HepG2 (cell line): ENCODE results near the gene RUVBL1. TPM values are rescaled to one million over a fixed set of nuclear protein-coding genes. Genes with fewer than 3 reads are reported as not detected.

Experiments
- ATAC-seq: fragments of 200-7000 bp; cut with Tn5 transposase; 3 replicates; pipeline ENCODE4 v1.9.1; 2020; ENCODE audit warnings: mild to moderate bottlenecking, moderate library complexity
- BruUV-seq: library from RNA; stranded (reverse); fragments of 400-500 nt; replicated peaks from 2 replicates; lab custom pipeline; 2021; lab: Mats Ljungman, UMichigan
- CTCF ChIA-PET: fragments of 300-600 bp; formaldehyde crosslinking; extraction: SDS; loops from one replicate; lab custom pipeline; 2021; ENCODE audit warnings: low total read pairs, inconsistent platforms, low intra/inter-chr PET ratio; lab: Yijun Ruan, JAX
- POLR2A ChIA-PET: fragments of 350-600 bp; sonication (Branson Sonifier 250); formaldehyde crosslinking; loops from one replicate; lab custom pipeline; 2020; ENCODE audit warnings: antibody characterized with exemption, inconsistent platforms; lab: Yijun Ruan, JAX
- DNase-seq: peaks from one replicate; pipeline ENCODE4 v3.0.0-alpha.2; 2015; ENCODE audit warnings: low spot score
- FAIRE-seq: peaks from 3 replicates; lab custom pipeline; 2011; peaks lifted over from hg19 to GRCh38; lab: Jason Lieb, UNC
- H2AFZ ChIP-seq: one replicate; pipeline ENCODE4 v1.6.1; 2011; ENCODE audit warnings: low read length, inconsistent platforms
- H3K27ac ChIP-seq: fragments of 300-600 bp; 3 replicates; pipeline ENCODE4 v1.8.0; 2011; ENCODE audit warnings: mixed run types, mild to moderate bottlenecking, mixed read lengths, low read length, inconsistent platforms; ENCODE audit not compliant: insufficient read depth; ENCODE audit errors: extremely low read length
- H3K27me3 ChIP-seq, 2 experiments: fragments of 200-600 bp in 1 of 2; 2 replicates in 1 of 2; 3 replicates in 1 of 2; pipeline versions ENCODE4 v1.6.0 to v1.8.0; 2011; ENCODE audit warnings: low read length in 2 of 2, mild to moderate bottlenecking in 2 of 2, moderate library complexity in 2 of 2, inconsistent platforms in 1 of 2; ENCODE audit not compliant: insufficient read depth in 2 of 2, control insufficient read depth in 1 of 2
- H3K36me3 ChIP-seq, 2 experiments: fragments of 200-600 bp in 1 of 2; replicated peaks in 1 of 2; 2 replicates in 1 of 2; 3 replicates in 1 of 2; pipeline versions ENCODE4 v1.5.1 to v1.8.0; 2011; ENCODE audit warnings: low read length in 2 of 2, inconsistent platforms in 1 of 2; ENCODE audit not compliant: insufficient read depth in 2 of 2, control insufficient read depth in 1 of 2
- H3K4me1 ChIP-seq: 2 replicates; pipeline ENCODE4 v1.5.1; 2012; ENCODE audit warnings: low read length, inconsistent platforms; ENCODE audit not compliant: insufficient read depth
- H3K4me2 ChIP-seq: 2 replicates; pipeline ENCODE4 v1.6.0; 2011; ENCODE audit warnings: low read depth, low read length, inconsistent platforms
- H3K4me3 ChIP-seq, 3 experiments: fragments of 200-600 bp in 1 of 3; sonication (generic), shearing (Covaris generic) in 1 of 3; replicated peaks in 1 of 3; 2 replicates each; pipeline ENCODE4 v1.5.1; 2011 to 2016; ENCODE audit warnings: low read length in 3 of 3, inconsistent platforms in 2 of 3, low read depth in 2 of 3, mild to moderate bottlenecking in 2 of 3, control low read depth in 1 of 3, mixed read lengths in 1 of 3; ENCODE audit not compliant: insufficient read depth in 1 of 3
- H3K79me2 ChIP-seq: one replicate; pipeline ENCODE4 v1.6.1; 2011; ENCODE audit warnings: low read length, inconsistent platforms; ENCODE audit not compliant: insufficient read depth
- H3K9ac ChIP-seq: 2 replicates; pipeline ENCODE4 v1.6.0; 2011; ENCODE audit warnings: mild to moderate bottlenecking, low read depth, low read length, inconsistent platforms; ENCODE audit not compliant: insufficient read depth
- H3K9me3 ChIP-seq: 2 replicates; pipeline ENCODE4 v1.5.1; 2012; ENCODE audit warnings: mild to moderate bottlenecking, low read length
- H4K20me1 ChIP-seq: 2 replicates; pipeline ENCODE4 v1.6.0; 2011; ENCODE audit warnings: inconsistent platforms, mild to moderate bottlenecking, low read length, moderate library complexity; ENCODE audit not compliant: insufficient read depth
- KLF6 ChIP-seq: IDR thresholded peaks from 2 replicates; pipeline ENCODE4 v1.8.0; 2016; ENCODE audit warnings: missing biosample characterization, missing genetic modification reagents
- NR1H2 ChIP-seq: sonication (generic); formaldehyde crosslinking; IDR thresholded peaks from 2 replicates; pipeline ENCODE4 v1.8.1; 2022; ENCODE audit warnings: low read depth, missing genetic modification reagents, borderline replicate concordance
- RCOR2 ChIP-seq: IDR thresholded peaks from 2 replicates; pipeline ENCODE4 v1.6.1; 2016; ENCODE audit warnings: missing biosample characterization, missing genetic modification reagents
- SAP130 ChIP-seq: IDR thresholded peaks from 2 replicates; pipeline ENCODE4 v1.6.1; 2016; ENCODE audit warnings: low read depth
- SIN3A ChIP-seq: IDR thresholded peaks from 2 replicates; pipeline ENCODE4 v1.6.1; 2011; ENCODE audit warnings: low read depth, mild to moderate bottlenecking, control low read depth, low read length, borderline replicate concordance
- SRF ChIP-seq: IDR thresholded peaks from 2 replicates; pipeline ENCODE4 v1.6.1; 2011; ENCODE audit warnings: mild to moderate bottlenecking, low read depth, low read length, moderate library complexity
- SUZ12 ChIP-seq: fragments of 150-350 bp; IDR thresholded peaks from 2 replicates; pipeline ENCODE4 v1.6.1; 2014; ENCODE audit warnings: low read depth, low read length
- TEAD2 ChIP-seq: sonication (generic); formaldehyde crosslinking; IDR thresholded peaks from 2 replicates; pipeline ENCODE4 v1.9.0; 2021; ENCODE audit warnings: missing genetic modification reagents
- ZMYM3 ChIP-seq: sonication (generic); formaldehyde crosslinking; IDR thresholded peaks from 2 replicates; pipeline ENCODE4 v1.5.1; 2020; ENCODE audit warnings: mild to moderate bottlenecking, missing genetic modification reagents
- ZNF451 ChIP-seq: sonication (generic); formaldehyde crosslinking; IDR thresholded peaks from 2 replicates; pipeline ENCODE4 v1.5.0; 2020; ENCODE audit warnings: mild to moderate bottlenecking, missing genetic modification reagents
- ZNF564 ChIP-seq: sonication (generic); formaldehyde crosslinking; IDR thresholded peaks from 2 replicates; pipeline ENCODE4 v1.8.1; 2023; ENCODE audit warnings: mild to moderate bottlenecking, missing genetic modification reagents
- ZNF572 ChIP-seq: sonication (generic); formaldehyde crosslinking; IDR thresholded peaks from 2 replicates; pipeline ENCODE4 v1.5.1; 2020; ENCODE audit warnings: mild to moderate bottlenecking, missing genetic modification reagents
- ZNF724P ChIP-seq: sonication (generic); formaldehyde crosslinking; IDR thresholded peaks from 2 replicates; pipeline ENCODE4 v1.8.0; 2022; ENCODE audit warnings: missing genetic modification reagents, borderline replicate concordance
- WGBS: methylation state at CpG from one replicate; pipeline ENCODE4 v1.1.6; 2017; ENCODE audit warnings: low lambda C conversion rate; 5-methylcytosine and 5-hydroxymethylcytosine counted together
- in situ Hi-C: cut with HindIII; loops from 2 replicates; pipeline ENCODE4 v1.10.0; 2017; ENCODE audit warnings: low pct_unique_long_range_greater_than_20kb; ENCODE audit not compliant: extremely low pct_ligation_motif_present
- intact Hi-C: fragments of 100-400 bp; cut with micrococcal nuclease; formaldehyde crosslinking; loops from one replicate; pipeline ENCODE4 v1.10.0; 2022; ENCODE audit not compliant: unreplicated experiment
- polyA plus RNA-seq, 8 experiments: library from polyadenylated mRNA; depleted of rRNA in 3 of 8; stranded (reverse) in 7 of 8; unstranded in 1 of 8; fragments of >200 nt; fragmentation: Illumina TruSeq in 4 of 8; extraction: Trizol in 4 of 8; gene quantifications; 2 replicates each; pipeline versions ENCODE4 v1.2.1 to v1.2.3, GENCODE V29; 2011 to 2016; ENCODE audit warnings: low read depth in 4 of 8, missing spikeins in 1 of 8, mixed read lengths in 1 of 8; ENCODE audit not compliant: insufficient read depth in 1 of 8
- total RNA-seq, 5 experiments: library from RNA; depleted of rRNA; stranded (reverse); fragments of >200 nt; fragmentation: Illumina TruSeq; extraction: Trizol; gene quantifications; 2 replicates each; pipeline ENCODE4 v1.2.3, GENCODE V29; 2016; ENCODE audit warnings: low read depth in 1 of 5

The RUVBL1 gene
- total and polyA plus RNA-seq, 2 of the 13 experiments (the other 11 are each of a cell fraction or from before 2014, with no cell fraction given): 32.7 to 86.3 TPM

DNA sequence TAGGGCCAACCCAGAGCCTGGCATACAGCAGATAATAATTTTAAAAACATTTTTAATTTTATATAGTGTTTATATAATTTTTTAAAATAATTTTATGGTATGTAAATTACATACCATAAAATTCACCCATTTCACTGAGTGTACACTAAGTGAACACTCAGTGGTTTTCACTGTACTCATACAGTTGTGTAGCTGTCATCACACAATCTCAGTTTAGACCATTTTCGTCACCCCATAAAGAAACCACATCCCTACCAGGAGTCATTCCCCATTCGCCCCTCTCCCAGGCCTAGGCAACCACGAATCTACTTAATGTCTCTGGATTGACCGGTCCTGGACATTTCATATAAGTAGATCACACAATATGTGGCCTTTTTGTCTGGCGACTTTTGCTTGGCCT is 39.8 kb upstream of the RUVBL1 start (continued):
- no peak for TF ChIP-seq SIN3A
- no peak for TF ChIP-seq ZNF564 (CRISPR knock-in tag)
- no peak for TF ChIP-seq KLF6 (CRISPR knock-in tag)
- no peak for TF ChIP-seq TEAD2
- TF ChIP-seq RCOR2 (CRISPR knock-in tag): no peak
- TF ChIP-seq ZMYM3 (CRISPR knock-in tag): no peak
- no peak for TF ChIP-seq SAP130 (CRISPR knock-in tag)

DNA sequence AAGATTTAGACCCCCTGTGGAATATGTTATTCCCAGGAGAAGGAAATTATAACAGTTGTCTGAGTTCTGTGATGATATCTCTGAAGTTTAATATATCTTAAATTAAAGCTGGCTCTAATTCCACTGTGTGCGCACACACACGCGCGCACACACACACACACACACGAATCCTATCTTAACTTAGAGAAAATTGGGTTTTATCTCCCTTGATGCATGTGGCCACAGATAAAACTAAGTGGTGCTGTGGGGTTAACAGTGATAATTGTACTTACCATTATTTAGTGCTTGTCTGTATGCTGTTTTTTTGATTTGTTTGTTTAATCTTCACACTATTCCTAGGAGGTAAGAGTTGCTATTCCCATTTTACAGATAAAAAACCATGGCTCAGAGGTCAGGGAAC is 37.0 kb upstream of the RUVBL1 start:
- H4K20me1 ChIP-seq: no peaks in the 10 kb centered on the region
- no TSS peak for BruUV-seq
- TF ChIP-seq ZNF572 (CRISPR knock-in tag): no peak
- no peak for TF ChIP-seq NR1H2 (CRISPR knock-in tag)
- no peak for TF ChIP-seq ZNF724P (CRISPR knock-in tag)
- TF ChIP-seq SRF: no peak
- no peak for TF ChIP-seq ZNF451 (CRISPR knock-in tag)
- no peak for TF ChIP-seq SUZ12
- H2AFZ ChIP-seq: no peak overlapping the region
- intact Hi-C loops (no loop called here), in situ Hi-C loops (no loop called here)
- WGBS: 100% methylated on average over 5 of the region's 5 CpGs
- no peaks in the 10 kb centered on the region for H3K27me3 ChIP-seq
- H3K9ac ChIP-seq: no peak overlapping the region
- FAIRE-seq: no peak
- no peaks in the 10 kb centered on the region for H3K9me3 ChIP-seq
- ChIA-PET CTCF (no interaction called here), POLR2A (interaction anchor here (1.3 kb wide), 1 partner anchor 37 kb away, joined by 3 read pairs; the partner anchor contains the start of gene RUVBL1)
- no peak for ATAC-seq
- peaks cover 3 to 29% of the 10 kb centered on the region in 2 experiments; a peak in 4 of 5 replicates for H3K36me3 ChIP-seq
- H3K4me2 ChIP-seq: no peak overlapping the region
- peaks cover 33% of the 10 kb centered on the region for H3K4me1 ChIP-seq
- no peak for DNase-seq
- no peak overlapping the region for H3K4me3 ChIP-seq
- H3K27ac ChIP-seq: no peak overlapping the region
- H3K79me2 ChIP-seq: peaks cover 43% of the 10 kb centered on the region
